CD4-positive, alpha-beta T cell (primary cell): ENCODE data around the gene SPATA9. TPM values are rescaled to one million over a fixed set of nuclear protein-coding genes. Genes with fewer than 3 reads are reported as not detected.

ENCODE experiments used
- ATAC-seq: fragments of 200-7000 bp; cut with Tn5 transposase; one replicate; pipeline ENCODE4 v1.10.0; 2022; ENCODE audit warnings: mild to moderate bottlenecking; ENCODE audit not compliant: poor library complexity
- CTCF ChIA-PET: fragments of 350-600 bp; sonication (Branson Sonifier 250); formaldehyde crosslinking; loops from one replicate; lab custom pipeline; 2021; ENCODE audit warnings: antibody characterized with exemption, inconsistent platforms; lab: Charles Lee
- POLR2A ChIA-PET: fragments of 350-600 bp; sonication (Branson Sonifier 250); formaldehyde crosslinking; loops from one replicate; lab custom pipeline; 2021; ENCODE audit warnings: antibody characterized with exemption, inconsistent platforms; lab: Charles Lee
- DNase-seq, 14 experiments: peaks; one replicate each; pipeline ENCODE4 v3.0.0-alpha.2; 2013 to 2020; ENCODE audit warnings: mixed read lengths in 2 of 14
- H3K27ac ChIP-seq, 2 donors: one replicate each; pipeline versions ENCODE4 v1.5.1 to v1.7.0; 2013; ENCODE audit warnings: low read length in 2 of 2, low read depth in 1 of 2, mild to moderate bottlenecking in 1 of 2
- H3K27me3 ChIP-seq, 2 experiments: 1 replicate in 1 of 2; 2 replicates in 1 of 2; pipeline versions ENCODE4 v1.6.1 to v1.7.0; 2013; ENCODE audit warnings: low read length in 2 of 2, control low read depth in 1 of 2, mild to moderate bottlenecking in 1 of 2, moderate library complexity in 1 of 2; ENCODE audit not compliant: insufficient read depth in 2 of 2, control insufficient read depth in 1 of 2
- H3K36me3 ChIP-seq: one replicate; pipeline ENCODE4 v1.6.1; 2013; ENCODE audit warnings: low read length, control low read depth; ENCODE audit not compliant: insufficient read depth
- H3K4me1 ChIP-seq: one replicate; pipeline ENCODE4 v1.6.1; 2013; ENCODE audit warnings: low read length, control low read depth; ENCODE audit not compliant: insufficient read depth
- H3K4me3 ChIP-seq: one replicate; pipeline ENCODE4 v1.5.1; 2013; ENCODE audit warnings: mild to moderate bottlenecking, low read length, moderate library complexity
- H3K9me3 ChIP-seq, 2 experiments: 1 replicate in 1 of 2; 2 replicates in 1 of 2; pipeline versions ENCODE4 v1.6.1 to v1.7.0; 2013; ENCODE audit warnings: low read length in 2 of 2, mild to moderate bottlenecking in 2 of 2, control low read depth in 1 of 2, moderate library complexity in 1 of 2; ENCODE audit not compliant: control insufficient read depth in 1 of 2, insufficient read depth in 1 of 2
- H3K27ac Mint-ChIP-seq: one replicate; pipeline ENCODE4 v1.8.0; 2020; ENCODE audit warnings: mixed read lengths
- H3K27me3 Mint-ChIP-seq: one replicate; pipeline ENCODE4 v1.8.0; 2021; ENCODE audit warnings: mixed read lengths
- H3K36me3 Mint-ChIP-seq: one replicate; pipeline ENCODE4 v1.8.0; 2021; ENCODE audit warnings: low read depth, mixed read lengths
- H3K4me1 Mint-ChIP-seq: one replicate; pipeline ENCODE4 v1.8.0; 2021; ENCODE audit warnings: low read depth, mixed read lengths
- H3K4me3 Mint-ChIP-seq: one replicate; pipeline ENCODE4 v1.8.0; 2020; ENCODE audit warnings: mild to moderate bottlenecking, mixed read lengths
- H3K9me3 Mint-ChIP-seq: one replicate; pipeline ENCODE4 v1.8.0; 2020; ENCODE audit warnings: mixed read lengths
- intact Hi-C, 2 experiments: fragments of 100-400 bp; cut with DNase I in 1 of 2; cut with micrococcal nuclease in 1 of 2; formaldehyde crosslinking; loops; one replicate each; pipeline versions ENCODE4 v1.15.1 to v1.9.0; 2023 to 2025; cut with DNase I, micrococcal nuclease
- total RNA-seq, 174 experiments: library from RNA in 2 of 174; stranded (reverse) in 2 of 174; gene quantifications; one replicate each; pipeline ENCODE4 v1.2.3 and lab custom pipeline; 2021 to 2026
- TF ChIP-seq, protein P1 (sequence below): fragments of 200-600 bp; IDR thresholded peaks from one replicate; pipeline ENCODE4 v1.8.0; 2022; ENCODE audit warnings: antibody characterized with exemption, mild to moderate bottlenecking

SPATA9 gene
- total RNA-seq, 2 experiments from 2014 or later, result not detected

GRCh38 chr5:95660060-95660459, 22.7 kb downstream of the SPATA9 start:
- ChIA-PET CTCF (no interaction called here), POLR2A (no interaction called here)
- Histone ChIP-seq H3K36me3 (no peaks in the 10 kb centered on the region), H3K27me3 (no peaks in the 10 kb centered on the region), H3K4me3 (no peak overlapping the region), H3K27ac (no peak overlapping the region), H3K9me3 (no peaks in the 10 kb centered on the region), H3K4me1 (no peaks in the 10 kb centered on the region)
- ATAC-seq (no peak), DNase-seq (no peak)
- H3K27ac Mint-ChIP-seq, result no peak overlapping the region
- intact Hi-C loops, result loop anchor here in 1 of 2 experiments (5.0 to 10.0 kb wide), 2 partner anchors 122 to 675 kb away; no protein-coding TSS in a partner anchor
- no peaks in the 10 kb centered on the region for H3K9me3 Mint-ChIP-seq
- H3K27me3 Mint-ChIP-seq, result no peaks in the 10 kb centered on the region
- TF ChIP-seq, protein P1, sequence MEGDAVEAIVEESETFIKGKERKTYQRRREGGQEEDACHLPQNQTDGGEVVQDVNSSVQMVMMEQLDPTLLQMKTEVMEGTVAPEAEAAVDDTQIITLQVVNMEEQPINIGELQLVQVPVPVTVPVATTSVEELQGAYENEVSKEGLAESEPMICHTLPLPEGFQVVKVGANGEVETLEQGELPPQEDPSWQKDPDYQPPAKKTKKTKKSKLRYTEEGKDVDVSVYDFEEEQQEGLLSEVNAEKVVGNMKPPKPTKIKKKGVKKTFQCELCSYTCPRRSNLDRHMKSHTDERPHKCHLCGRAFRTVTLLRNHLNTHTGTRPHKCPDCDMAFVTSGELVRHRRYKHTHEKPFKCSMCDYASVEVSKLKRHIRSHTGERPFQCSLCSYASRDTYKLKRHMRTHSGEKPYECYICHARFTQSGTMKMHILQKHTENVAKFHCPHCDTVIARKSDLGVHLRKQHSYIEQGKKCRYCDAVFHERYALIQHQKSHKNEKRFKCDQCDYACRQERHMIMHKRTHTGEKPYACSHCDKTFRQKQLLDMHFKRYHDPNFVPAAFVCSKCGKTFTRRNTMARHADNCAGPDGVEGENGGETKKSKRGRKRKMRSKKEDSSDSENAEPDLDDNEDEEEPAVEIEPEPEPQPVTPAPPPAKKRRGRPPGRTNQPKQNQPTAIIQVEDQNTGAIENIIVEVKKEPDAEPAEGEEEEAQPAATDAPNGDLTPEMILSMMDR, result no peak
- peaks cover 6% of the 10 kb centered on the region for H3K4me1 Mint-ChIP-seq
- peaks cover 31% of the 10 kb centered on the region for H3K36me3 Mint-ChIP-seq
- no peak overlapping the region for H3K4me3 Mint-ChIP-seq

DNA sequence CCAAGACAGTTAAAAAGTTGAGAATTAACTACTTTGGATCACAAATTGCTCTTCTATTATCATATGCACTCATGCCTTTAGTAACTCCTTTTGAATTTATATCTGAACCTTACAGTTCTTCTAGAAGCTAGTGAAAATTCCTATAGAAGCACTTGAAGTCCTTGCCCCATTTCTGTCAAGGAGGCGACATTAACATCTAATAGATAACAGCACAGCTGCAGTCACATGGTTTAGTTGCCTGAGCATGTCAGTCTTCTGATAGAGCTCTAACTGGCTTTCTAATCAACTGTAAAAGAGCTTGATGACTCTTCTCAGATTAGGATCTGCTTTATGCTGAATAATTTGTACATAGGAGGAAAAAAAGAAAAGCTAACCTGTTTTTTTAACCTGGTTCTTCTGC, 27.2 kb downstream of the SPATA9 start:
- H3K9me3 ChIP-seq, result no peaks in the 10 kb centered on the region
- ChIA-PET CTCF (interaction anchor here (0.6 to 1.0 kb wide), 2 partner anchors 9 to 109 kb away, joined by 3 read pairs; no protein-coding TSS in a partner anchor), POLR2A (no interaction called here)
- no peak overlapping the region for H3K27ac ChIP-seq
- Mint-ChIP-seq H3K36me3 (peaks cover 64% of the 10 kb centered on the region), H3K9me3 (no peaks in the 10 kb centered on the region), H3K4me1 (no peaks in the 10 kb centered on the region), H3K27me3 (no peaks in the 10 kb centered on the region), H3K4me3 (no peak overlapping the region), H3K27ac (no peak overlapping the region)
- intact Hi-C loops, result no loop called here
- H3K36me3 ChIP-seq, result peaks cover 7% of the 10 kb centered on the region
- DNase-seq (no peak), ATAC-seq (no peak)
- H3K4me3 ChIP-seq, result no peak overlapping the region
- no peaks in the 10 kb centered on the region for H3K4me1 ChIP-seq
- TF ChIP-seq, protein P1, result no peak
- H3K27me3 ChIP-seq, result no peaks in the 10 kb centered on the region

DNA sequence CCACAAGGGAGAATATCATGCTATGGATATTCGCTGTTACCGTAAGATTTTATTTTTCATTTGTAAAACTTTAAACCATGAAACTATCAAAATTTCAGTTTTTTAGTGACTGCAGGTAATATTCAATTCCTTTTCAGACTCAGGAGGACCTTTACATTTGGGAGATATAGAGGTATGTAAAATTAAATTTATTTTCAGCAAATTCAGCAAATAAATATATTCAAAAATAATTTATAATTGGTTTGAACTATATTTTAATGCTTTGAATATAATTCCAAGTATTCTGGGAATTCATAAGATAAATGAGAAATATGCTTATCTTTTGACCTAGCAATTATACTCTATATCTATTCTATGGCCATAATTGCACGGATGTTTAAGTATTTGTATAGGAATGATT, 28.6 kb downstream of the SPATA9 start:
- ATAC-seq, result no peak
- Histone ChIP-seq H3K36me3 (peaks cover 7% of the 10 kb centered on the region), H3K27me3 (no peaks in the 10 kb centered on the region), H3K4me3 (no peak overlapping the region), H3K27ac (no peak overlapping the region), H3K4me1 (no peaks in the 10 kb centered on the region), H3K9me3 (no peaks in the 10 kb centered on the region)
- ChIA-PET POLR2A (no interaction called here), CTCF (no interaction called here)
- no peak for DNase-seq
- intact Hi-C loops, result no loop called here
- Mint-ChIP-seq H3K4me1 (peaks cover 11% of the 10 kb centered on the region), H3K4me3 (no peak overlapping the region), H3K27me3 (no peaks in the 10 kb centered on the region), H3K9me3 (no peaks in the 10 kb centered on the region), H3K36me3 (peaks cover 64% of the 10 kb centered on the region), H3K27ac (no peak overlapping the region)
- TF ChIP-seq, protein P1, result no peak
